Heart right ventricle (tissue), 16 donors: ENCODE measurements around the gene VPS25. TPM values are rescaled to one million over a fixed set of nuclear protein-coding genes. Genes with fewer than 3 reads are reported as not detected.

Experiments used
- ATAC-seq, 8 donors: fragments of 200-7000 bp; cut with Tn5 transposase; one replicate each; pipeline ENCODE4 v1.9.1; 2020; ENCODE audit warnings: mild to moderate bottlenecking in 8 of 8, moderate library complexity in 8 of 8, moderate number of reproducible peaks in 1 of 8
- DNase-seq, 2 donors: peaks; one replicate each; pipeline ENCODE4 v3.0.0-alpha.2; 2020
- H3K27ac ChIP-seq, 10 donors: fragments of 200-600 bp; sonication (generic) in 2 of 10; one replicate each; pipeline versions ENCODE4 v1.5.0 to v1.8.0; 2020 to 2022; ENCODE audit warnings: mild to moderate bottlenecking in 3 of 10
- H3K27me3 ChIP-seq, 7 donors: fragments of 200-600 bp; one replicate each; pipeline ENCODE4 v1.8.0; 2021 to 2022; ENCODE audit warnings: mild to moderate bottlenecking in 2 of 7
- H3K36me3 ChIP-seq, 9 donors: fragments of 200-600 bp; sonication (generic) in 1 of 9; one replicate each; pipeline versions ENCODE4 v1.5.0 to v1.8.0; 2020 to 2022; ENCODE audit warnings: mild to moderate bottlenecking in 2 of 9
- H3K4me1 ChIP-seq, 9 donors: fragments of 200-600 bp; sonication (generic) in 1 of 9; one replicate each; pipeline versions ENCODE4 v1.5.0 to v1.8.0; 2020 to 2022; ENCODE audit warnings: mild to moderate bottlenecking in 4 of 9
- H3K4me3 ChIP-seq, 10 donors: fragments of 200-600 bp; sonication (generic) in 2 of 10; one replicate each; pipeline versions ENCODE4 v1.5.0 to v1.8.0; 2020 to 2022; ENCODE audit warnings: mild to moderate bottlenecking in 7 of 10, moderate library complexity in 2 of 10
- H3K9me3 ChIP-seq, 11 donors: fragments of 200-600 bp in 10 of 11; sonication (generic) in 2 of 11; one replicate each; pipeline versions ENCODE4 v1.5.0 to v1.8.0; 2013 to 2022; ENCODE audit warnings: mild to moderate bottlenecking in 2 of 11, control low read depth in 1 of 11, moderate library complexity in 1 of 11
- WGBS, 2 donors: extraction: QIAGEN DNeasy Blood & Tissue Kit; methylation state at CpG; one replicate each; pipeline ENCODE4 v1.1.7; 2013; ENCODE audit warnings: inconsistent platforms in 1 of 2; 5-methylcytosine and 5-hydroxymethylcytosine counted together
- intact Hi-C, 10 donors: fragments of 100-400 bp; cut with DNase I; formaldehyde crosslinking; loops; one replicate each; pipeline versions ENCODE4 v1.11.1 to v1.14.2; 2022
- polyA plus RNA-seq, 2 donors: library from polyadenylated mRNA; stranded (reverse); fragments of 200-250 nt; gene quantifications; one replicate each; pipeline ENCODE4 v1.2.3, GENCODE V29; 2013
- total RNA-seq, 10 donors: library from RNA; stranded (reverse); fragmentation: NEBNext Ultra II Directional in 3 of 10; extraction: Animal tissue kit (Norgen Biotek cat#: 25700) in 3 of 10; gene quantifications; one replicate each; pipeline versions ENCODE4 v1.2.1 to v1.2.4, GENCODE V29; 2021 to 2023
- TF ChIP-seq, protein P1 (sequence below), 9 donors: fragments of 200-600 bp; sonication (generic) in 2 of 9; IDR thresholded peaks; one replicate each; pipeline versions ENCODE4 v1.5.0 to v1.8.0; 2021 to 2022; ENCODE audit warnings: antibody characterized with exemption in 9 of 9, mild to moderate bottlenecking in 5 of 9, moderate library complexity in 1 of 9
- donor health status: Arrhythmogenic right ventricular cardiomyopathy.
- donor health status: ischemic (EF 13 %, LVEDD 7.1; RV severe dilation, severe dysfunction).
- donor health status: healthy with polysubstance abuse.
- donor health status: DM: no; HTN: yes; CAD: no.
- donor health status: DM: no; HTN: no; CAD: no.
- donor health status: ischemic (EF 25% LVEDD 6.9; RV normal size, moderate dysfunction).
- donor health status: ischemic (EF 25% LVEDD 5.7; RV mildly dilated, moderate dysfunction).
- donor health status: healthy.
- donor health status: DM: yes; HTN: yes; CAD: no.
- donor health status: Ischemic cardiomyopathy.
- donor health status: ischemic (EF 35%, LVEDD 5.7; RV mildly dilated, moderate dysfunction).
- donor health status: nonischemic (EF 11% LVEDD 7.7; RV severe dilation, severe dysfunction).
- donor health status: DM: yes; HTN: yes; CAD: no.
- donor health status: PGD.
- donor health status: ischemic (EF 29% LVEDD 5.4; RV normal size, mild dysfunction).
- donor health status: nonischemic (EF 23%, LVEDD 6.1; RV moderate dilation, normal function).

Gene VPS25
- total and polyA plus RNA-seq, 12 donors = 28.0 to 80.9 (median 37.3) TPM

GRCh38 chr17:42754782-42755181 lies 18.5 kb upstream of the VPS25 start:
- Histone ChIP-seq H3K27me3 (peaks cover 0 to 3% (median 0%) of the 10 kb centered on the region in 7 donors), H3K36me3 (no peaks in the 10 kb centered on the region), H3K27ac (peak overlapping the region in 3 of 10 donors; percentile 17 to 47 (median 43)), H3K4me1 (peaks cover 0 to 32% (median 18%) of the 10 kb centered on the region in 9 donors), H3K4me3 (no peak overlapping the region), H3K9me3 (no peaks in the 10 kb centered on the region)
- DNase-seq (peak; percentile 26 to 45), ATAC-seq (peak in 7 of 8 donors; percentile 55 to 90 (median 73))
- intact Hi-C loops = no loop called here
- WGBS, 2 donors = 81% methylated on average over 3 of the region's 3 CpGs
- TF ChIP-seq, protein P1, sequence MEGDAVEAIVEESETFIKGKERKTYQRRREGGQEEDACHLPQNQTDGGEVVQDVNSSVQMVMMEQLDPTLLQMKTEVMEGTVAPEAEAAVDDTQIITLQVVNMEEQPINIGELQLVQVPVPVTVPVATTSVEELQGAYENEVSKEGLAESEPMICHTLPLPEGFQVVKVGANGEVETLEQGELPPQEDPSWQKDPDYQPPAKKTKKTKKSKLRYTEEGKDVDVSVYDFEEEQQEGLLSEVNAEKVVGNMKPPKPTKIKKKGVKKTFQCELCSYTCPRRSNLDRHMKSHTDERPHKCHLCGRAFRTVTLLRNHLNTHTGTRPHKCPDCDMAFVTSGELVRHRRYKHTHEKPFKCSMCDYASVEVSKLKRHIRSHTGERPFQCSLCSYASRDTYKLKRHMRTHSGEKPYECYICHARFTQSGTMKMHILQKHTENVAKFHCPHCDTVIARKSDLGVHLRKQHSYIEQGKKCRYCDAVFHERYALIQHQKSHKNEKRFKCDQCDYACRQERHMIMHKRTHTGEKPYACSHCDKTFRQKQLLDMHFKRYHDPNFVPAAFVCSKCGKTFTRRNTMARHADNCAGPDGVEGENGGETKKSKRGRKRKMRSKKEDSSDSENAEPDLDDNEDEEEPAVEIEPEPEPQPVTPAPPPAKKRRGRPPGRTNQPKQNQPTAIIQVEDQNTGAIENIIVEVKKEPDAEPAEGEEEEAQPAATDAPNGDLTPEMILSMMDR (IDR thresholded peaks at IDR 0.05) = no peak

- no peak for DNase-seq
- TF ChIP-seq, protein P1 (IDR thresholded peaks at IDR 0.05) = no peak
- Histone ChIP-seq H3K4me1 (peaks cover 5 to 56% (median 26%) of the 10 kb centered on the region in 9 donors), H3K4me3 (peak overlapping the region; percentile 43 to 87 (median 70)), H3K9me3 (no peaks in the 10 kb centered on the region), H3K27ac (peak overlapping the region in 9 of 10 donors; percentile 81 to 97 (median 94)), H3K36me3 (no peaks in the 10 kb centered on the region), H3K27me3 (peaks cover 0 to 38% (median 7%) of the 10 kb centered on the region in 7 donors)
- ATAC-seq = peak in 2 of 8 donors; percentile 9 to 52
- WGBS, 2 donors = 37 to 39% methylated on average over 11 of the region's 11 CpGs
- intact Hi-C loops = loop anchor here in 6 of 10 donors (2.0 to 10.0 kb wide), 5 partner anchors 15 to 185 kb away; partner anchors contain the start of genes PSMC3IP (in 2 of the 6) and EZH1 (in 1 of the 6)
Measured at GRCh38 chr17:42759982-42760651, 13.1 kb upstream of the VPS25 start.

GRCh38 chr17:42760652-42761581 lies 12.3 kb upstream of the VPS25 start, which contains the start of gene RAMP2:
TSS of gene RAMP2 (plus strand) at chr17:42761227. CDS start at chr17:42761262, 35 bp downstream.
- DNase-seq (peak; percentile 42 to 55), ATAC-seq (peak; percentile 28 to 70 (median 55))
- H3K36me3 ChIP-seq = no peaks in the 10 kb centered on the region
- TF ChIP-seq, protein P1 (IDR thresholded peaks at IDR 0.05) = peak in 2 of 9 donors; percentile 7 to 8
- H3K4me3 ChIP-seq = peak within 1 kb of the TSS; percentile 43 to 87 (median 70)
- H3K9me3 ChIP-seq = no peaks in the 10 kb centered on the region
- WGBS, 2 donors = 2% methylated on average over 64 to 92 of the region's 92 CpGs
- peaks cover 0 to 38% (median 7%) of the 10 kb centered on the region in 7 donors for H3K27me3 ChIP-seq
- H3K27ac ChIP-seq = peak within 1 kb of the TSS; percentile 81 to 97 (median 93)
- intact Hi-C loops = loop anchor here in 6 of 10 donors (2.0 to 10.0 kb wide), 5 partner anchors 16 to 186 kb away; partner anchors contain the start of genes PSMC3IP (in 2 of the 6) and EZH1 (in 1 of the 6)
- peaks cover 5 to 57% (median 26%) of the 10 kb centered on the region in 9 donors for H3K4me1 ChIP-seq
